Stomach (tissue), 9 donors: ENCODE results near the gene USP6NL. TPM values are rescaled to one million over a fixed set of nuclear protein-coding genes. Genes with fewer than 3 reads are reported as not detected.

ENCODE experiments used
- DNase-seq, 2 donors: peaks; one replicate each; pipeline versions ENCODE4 v3.0.0 to v3.0.0-alpha.2; 2013 to 2019
- H3K27ac ChIP-seq, 5 donors: fragments of 200-600 bp in 4 of 5; sonication (generic) in 4 of 5; one replicate each; pipeline ENCODE4 v1.5.1; 2013 to 2019; ENCODE audit warnings: mild to moderate bottlenecking in 1 of 5, moderate library complexity in 1 of 5
- H3K27me3 ChIP-seq, 3 donors: fragments of 200-600 bp; sonication (generic); one replicate each; pipeline ENCODE4 v1.5.1; 2017 to 2019; ENCODE audit warnings: mixed run types in 1 of 3
- H3K36me3 ChIP-seq, 4 donors: fragments of 200-600 bp; sonication (generic); 1 replicate in 3 of 4; 2 replicates in 1 of 4; pipeline ENCODE4 v1.5.1; 2016 to 2019
- H3K4me1 ChIP-seq, 4 donors: fragments of 200-600 bp; sonication (generic); one replicate each; pipeline ENCODE4 v1.5.1; 2016 to 2019
- H3K4me3 ChIP-seq, 4 donors: fragments of 200-600 bp; sonication (generic) in 3 of 4; one replicate each; pipeline ENCODE4 v1.5.1; 2016 to 2019; ENCODE audit warnings: mild to moderate bottlenecking in 1 of 4
- H3K9me3 ChIP-seq, 4 donors: fragments of 200-600 bp; sonication (generic); one replicate each; pipeline ENCODE4 v1.5.1; 2016 to 2019
- EP300 ChIP-seq: sonication (generic); formaldehyde crosslinking; IDR thresholded peaks from one replicate; pipeline ENCODE4 v1.6.1; 2017; ENCODE audit warnings: antibody characterized with exemption
- POLR2A ChIP-seq, 4 donors: fragments of 450-650 bp; IDR thresholded peaks; one replicate each; pipeline ENCODE4 v1.6.1; 2016; ENCODE audit warnings: antibody characterized with exemption in 4 of 4, control low read depth in 2 of 4, mild to moderate bottlenecking in 1 of 4, moderate library complexity in 1 of 4
- POLR2AphosphoS5 ChIP-seq, 3 donors: sonication (generic); formaldehyde crosslinking; IDR thresholded peaks; one replicate each; pipeline ENCODE4 v1.6.1; 2016; ENCODE audit warnings: antibody characterized with exemption in 3 of 3
- WGBS, 5 donors: extraction: QIAGEN DNeasy Blood & Tissue Kit in 3 of 5; methylation state at CpG; one replicate each; pipeline versions ENCODE4 v1.1.5 to v1.1.7; 2013 to 2018; 5-methylcytosine and 5-hydroxymethylcytosine counted together
- intact Hi-C: fragments of 100-400 bp; cut with DNase I; formaldehyde crosslinking; loops from one replicate; pipeline ENCODE4 v1.15.1; 2023; ENCODE audit warnings: low total_unique reads
- polyA plus RNA-seq, 3 donors: library from polyadenylated mRNA; stranded (reverse); fragments of 200-250 nt; gene quantifications; one replicate each; pipeline ENCODE4 v1.2.3, GENCODE V29; 2013
- total RNA-seq, 5 donors: library from RNA; depleted of rRNA; stranded (reverse); fragments of >200 nt; gene quantifications; one replicate each; pipeline versions ENCODE4 v1.1.0 to v1.2.3, GENCODE V29; 2014 to 2016
- TF ChIP-seq, protein P1 (sequence below), 7 experiments: fragments of 450-650 bp in 4 of 7; fragments of 200-600 bp in 3 of 7; sonication (generic) in 3 of 7; IDR thresholded peaks; one replicate each; pipeline ENCODE4 v1.5.1; 2016 to 2019; ENCODE audit warnings: antibody characterized with exemption in 7 of 7, control low read depth in 2 of 7, mild to moderate bottlenecking in 1 of 7
- donor health status: healthy with polysubstance abuse.
- donor health status: Bipolar disorder and iron deficiency.
- donor health status: healthy.

Gene USP6NL
- total and polyA plus RNA-seq, 8 donors: 4.7 to 31.5 (median 6.3) TPM

DNA sequence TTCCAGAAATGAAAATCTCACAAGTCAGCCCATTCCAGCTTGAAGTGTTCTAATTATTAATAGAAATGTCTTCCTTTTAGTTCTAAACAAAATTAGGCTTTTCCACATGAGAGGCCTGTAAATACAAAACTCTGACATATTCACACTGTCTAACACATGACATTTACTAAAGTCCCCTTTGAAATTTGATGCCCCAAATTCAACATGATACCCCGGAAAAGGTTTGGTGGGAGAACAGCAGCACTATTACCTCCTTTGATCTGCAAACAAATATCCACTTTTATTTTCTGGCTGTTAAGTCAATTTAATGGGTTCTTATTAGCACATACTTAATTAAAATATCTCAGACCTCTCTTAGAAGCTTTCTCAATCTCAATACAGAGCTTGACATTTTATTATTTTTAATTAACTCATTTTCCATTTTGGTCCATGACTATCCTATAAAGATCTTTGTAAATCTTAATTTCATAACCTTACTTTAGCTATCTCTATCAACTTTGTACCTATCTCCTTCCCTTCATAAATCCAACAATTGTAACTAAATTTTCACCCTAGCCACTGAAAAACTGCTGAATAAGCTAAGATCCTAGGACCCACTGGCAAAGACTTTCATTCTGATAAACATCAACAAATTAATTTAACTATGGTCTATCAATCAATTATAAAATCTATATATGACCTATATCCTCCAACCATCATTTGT is 63.2 kb downstream of the USP6NL start:
- no peaks in the 10 kb centered on the region for H3K27me3 ChIP-seq
- intact Hi-C loops: no loop called here
- H3K9me3 ChIP-seq: no peaks in the 10 kb centered on the region
- DNase-seq: no peak
- H3K36me3 ChIP-seq: no peaks in the 10 kb centered on the region
- peaks cover 8 to 39% (median 20%) of the 10 kb centered on the region in 4 donors for H3K4me1 ChIP-seq
- no peak overlapping the region for H3K4me3 ChIP-seq
- no peak for TF ChIP-seq POLR2AphosphoS5 (IDR thresholded peaks at IDR 0.05)
- TF ChIP-seq POLR2A (IDR thresholded peaks at IDR 0.05): no peak
- TF ChIP-seq, protein P1, sequence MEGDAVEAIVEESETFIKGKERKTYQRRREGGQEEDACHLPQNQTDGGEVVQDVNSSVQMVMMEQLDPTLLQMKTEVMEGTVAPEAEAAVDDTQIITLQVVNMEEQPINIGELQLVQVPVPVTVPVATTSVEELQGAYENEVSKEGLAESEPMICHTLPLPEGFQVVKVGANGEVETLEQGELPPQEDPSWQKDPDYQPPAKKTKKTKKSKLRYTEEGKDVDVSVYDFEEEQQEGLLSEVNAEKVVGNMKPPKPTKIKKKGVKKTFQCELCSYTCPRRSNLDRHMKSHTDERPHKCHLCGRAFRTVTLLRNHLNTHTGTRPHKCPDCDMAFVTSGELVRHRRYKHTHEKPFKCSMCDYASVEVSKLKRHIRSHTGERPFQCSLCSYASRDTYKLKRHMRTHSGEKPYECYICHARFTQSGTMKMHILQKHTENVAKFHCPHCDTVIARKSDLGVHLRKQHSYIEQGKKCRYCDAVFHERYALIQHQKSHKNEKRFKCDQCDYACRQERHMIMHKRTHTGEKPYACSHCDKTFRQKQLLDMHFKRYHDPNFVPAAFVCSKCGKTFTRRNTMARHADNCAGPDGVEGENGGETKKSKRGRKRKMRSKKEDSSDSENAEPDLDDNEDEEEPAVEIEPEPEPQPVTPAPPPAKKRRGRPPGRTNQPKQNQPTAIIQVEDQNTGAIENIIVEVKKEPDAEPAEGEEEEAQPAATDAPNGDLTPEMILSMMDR (IDR thresholded peaks at IDR 0.05): no peak
- no peak for TF ChIP-seq EP300
- H3K27ac ChIP-seq: no peak overlapping the region
- 81 to 93% (median 88%) methylated on average over 1 of the region's 1 CpG for WGBS, 5 donors

- Histone ChIP-seq H3K4me1 (peaks cover 5 to 22% (median 9%) of the 10 kb centered on the region in 4 donors), H3K9me3 (no peaks in the 10 kb centered on the region), H3K4me3 (no peak overlapping the region), H3K36me3 (no peaks in the 10 kb centered on the region), H3K27ac (no peak overlapping the region), H3K27me3 (no peaks in the 10 kb centered on the region)
- no peak for TF ChIP-seq POLR2A (IDR thresholded peaks at IDR 0.05)
- TF ChIP-seq, protein P1 (IDR thresholded peaks at IDR 0.05): no peak
- TF ChIP-seq POLR2AphosphoS5 (IDR thresholded peaks at IDR 0.05): no peak
- no peak for TF ChIP-seq EP300
- intact Hi-C loops: no loop called here
- DNase-seq: no peak
- 48 to 59% (median 54%) methylated on average over 4 of the region's 4 CpGs for WGBS, 5 donors
Observed at GRCh38 chr10:11546581-11546980, 64.9 kb downstream of the USP6NL start.

DNA sequence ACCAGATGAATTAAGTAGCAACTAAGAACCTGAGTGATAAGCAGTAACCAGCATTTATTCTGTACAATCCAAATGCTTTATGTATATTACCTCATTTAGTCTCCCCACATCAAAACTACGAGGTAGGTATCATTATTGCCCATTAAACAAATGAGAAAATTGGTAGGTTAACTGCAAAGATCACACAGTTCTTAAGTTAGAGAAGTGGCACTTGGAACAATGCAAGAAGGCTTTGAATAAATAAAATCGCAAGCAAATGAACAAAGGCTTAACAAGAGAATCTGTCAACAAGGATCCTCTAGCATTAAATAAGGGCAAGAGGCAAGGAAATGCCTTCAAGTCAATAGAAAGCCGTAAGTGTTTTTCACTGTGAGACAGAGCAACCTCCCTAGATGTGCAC is 70.2 kb downstream of the USP6NL start:
- WGBS, 5 donors: 81 to 95% (median 90%) methylated on average over 3 of the region's 3 CpGs
- intact Hi-C loops: no loop called here
- no peaks in the 10 kb centered on the region for H3K36me3 ChIP-seq
- H3K4me3 ChIP-seq: no peak overlapping the region
- no peak overlapping the region for H3K27ac ChIP-seq
- TF ChIP-seq, protein P1 (IDR thresholded peaks at IDR 0.05): no peak
- no peak for TF ChIP-seq POLR2AphosphoS5 (IDR thresholded peaks at IDR 0.05)
- no peak for TF ChIP-seq EP300
- H3K9me3 ChIP-seq: no peaks in the 10 kb centered on the region
- H3K4me1 ChIP-seq: peaks cover 5 to 14% (median 6%) of the 10 kb centered on the region in 4 donors
- no peaks in the 10 kb centered on the region for H3K27me3 ChIP-seq
- no peak for DNase-seq

DNA sequence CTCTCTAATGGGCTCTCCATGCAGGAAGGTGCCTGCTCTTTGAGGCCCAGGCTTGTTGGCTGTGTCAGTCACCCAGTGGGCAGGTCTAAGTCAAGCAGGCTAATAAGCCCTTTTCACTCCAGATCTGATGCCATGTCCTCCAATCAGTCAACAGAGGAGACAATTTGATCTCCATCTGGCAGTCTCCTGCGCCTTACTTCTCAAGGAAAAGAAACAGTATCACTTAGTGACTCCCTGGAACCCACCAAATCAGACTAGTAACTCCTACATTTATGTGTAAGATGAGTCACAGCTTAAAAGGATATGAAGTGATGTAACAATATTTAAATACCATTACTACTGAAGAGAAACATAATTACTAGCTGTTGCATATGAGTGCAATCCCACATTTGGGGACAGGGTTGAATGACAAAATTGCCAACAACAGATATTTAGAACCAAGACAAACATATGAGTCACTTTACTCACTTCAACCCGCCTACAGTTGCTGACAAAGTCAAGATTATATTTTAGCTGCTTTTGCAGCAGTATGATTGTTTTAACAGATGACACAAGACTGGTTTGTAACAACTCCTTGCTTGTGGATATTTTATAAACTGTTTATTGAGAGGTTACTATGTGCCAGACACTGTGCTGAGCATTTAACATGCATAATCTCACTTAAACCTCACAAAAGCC is 72.1 kb downstream of the USP6NL start:
- DNase-seq: no peak
- intact Hi-C loops: no loop called here
- TF ChIP-seq EP300 (no peak), POLR2AphosphoS5 (IDR thresholded peaks at IDR 0.05) (no peak), POLR2A (IDR thresholded peaks at IDR 0.05) (no peak)
- TF ChIP-seq, protein P1 (IDR thresholded peaks at IDR 0.05): no peak
- Histone ChIP-seq H3K27me3 (no peaks in the 10 kb centered on the region), H3K4me3 (no peak overlapping the region), H3K4me1 (peaks cover 0 to 5% (median 4%) of the 10 kb centered on the region in 4 donors), H3K9me3 (no peaks in the 10 kb centered on the region), H3K36me3 (no peaks in the 10 kb centered on the region), H3K27ac (no peak overlapping the region)
- WGBS, 5 donors: 69 to 82% (median 72%) methylated on average over 2 of the region's 2 CpGs
